Head of caudate nucleus (tissue), 42 donors: ENCODE results near the gene HK3.

Experiments
- DNase-seq, 42 donors: peaks; one replicate each; pipeline versions ENCODE4 v3.0.0 to v3.0.0-alpha.2; 2020 to 2021; ENCODE audit warnings: mixed read lengths in 7 of 42
- intact Hi-C: fragments of 100-400 bp; cut with DNase I; formaldehyde crosslinking; loops from one replicate; pipeline ENCODE4 v1.15.0; 2022

Gene HK3

GRCh38 chr5:176899296-176899891 lies at the start of gene HK3:
Gene HK3 (minus strand): TSS chr5:176899346. CDS start chr5:176896159, 3,187 bp downstream.
- intact Hi-C loops: no loop called here
- peak in 5 of 42 donors; percentile 18 to 48 (median 30) for DNase-seq

- intact Hi-C loops: no loop called here
Measured at GRCh38 chr5:176948458-176948857, 49.3 kb upstream of the HK3 start.

GRCh38 chr5:176947847-176948246 lies 48.7 kb upstream of the HK3 start:
- intact Hi-C loops: no loop called here
- no peak for DNase-seq

More at GRCh38 chr5:176948458-176948857, 49.3 kb upstream of the HK3 start:
- no peak for DNase-seq

GRCh38 chr5:176944268-176944667 lies 45.1 kb upstream of the HK3 start:
- intact Hi-C loops: no loop called here
- DNase-seq: no peak

GRCh38 chr5:176943816-176944215 lies 44.7 kb upstream of the HK3 start:
- intact Hi-C loops: no loop called here

GRCh38 chr5:176941951-176942350 lies 42.8 kb upstream of the HK3 start:
- DNase-seq: no peak
- intact Hi-C loops: no loop called here

More at GRCh38 chr5:176943816-176944215, 44.7 kb upstream of the HK3 start:
- DNase-seq: no peak

GRCh38 chr5:176938472-176938871 lies 39.3 kb upstream of the HK3 start:
- intact Hi-C loops: no loop called here
- DNase-seq: no peak

- intact Hi-C loops: no loop called here
- DNase-seq: no peak
Measured at GRCh38 chr5:176935017-176935416, 35.9 kb upstream of the HK3 start.

GRCh38 chr5:176934309-176934930 lies 35.3 kb upstream of the HK3 start:
- intact Hi-C loops: no loop called here
- DNase-seq: no peak

GRCh38 chr5:176929654-176930053 lies 30.5 kb upstream of the HK3 start:
- intact Hi-C loops: no loop called here
- DNase-seq: no peak

GRCh38 chr5:176927562-176927961 lies 28.4 kb upstream of the HK3 start:
- intact Hi-C loops: no loop called here
- DNase-seq: no peak

GRCh38 chr5:176922817-176923216 lies 23.7 kb upstream of the HK3 start:
- intact Hi-C loops: no loop called here
- no peak for DNase-seq

- intact Hi-C loops: no loop called here
Measured at GRCh38 chr5:176921714-176922113, 22.6 kb upstream of the HK3 start.

GRCh38 chr5:176918613-176919012 lies 19.5 kb upstream of the HK3 start:
- DNase-seq: no peak
- intact Hi-C loops: no loop called here

More at GRCh38 chr5:176921714-176922113, 22.6 kb upstream of the HK3 start:
- DNase-seq: no peak

GRCh38 chr5:176916337-176916736 lies 17.2 kb upstream of the HK3 start:
- intact Hi-C loops: no loop called here
- DNase-seq: no peak

- intact Hi-C loops: no loop called here
- no peak for DNase-seq
Measured at GRCh38 chr5:176915906-176916305, 16.8 kb upstream of the HK3 start.

- intact Hi-C loops: no loop called here
- no peak for DNase-seq
Measured at GRCh38 chr5:176912115-176912514, 13.0 kb upstream of the HK3 start.

GRCh38 chr5:176908675-176909368 lies 9.7 kb upstream of the HK3 start:
- no peak for DNase-seq
- intact Hi-C loops: no loop called here

GRCh38 chr5:176906796-176907195 lies 7.7 kb upstream of the HK3 start:
- DNase-seq: no peak
- intact Hi-C loops: no loop called here

- no peak for DNase-seq
- intact Hi-C loops: no loop called here
Measured at GRCh38 chr5:176906126-176906525, 7.0 kb upstream of the HK3 start.

- no peak for DNase-seq
- intact Hi-C loops: no loop called here
Measured at GRCh38 chr5:176904276-176904675, 5.1 kb upstream of the HK3 start.
